Measurements from ENCODE around the gene RPS6KB2.
"Not testable (repeated sequence)": the region's sequence is repeated elsewhere in the genome, so short reads cannot be mapped to it uniquely, and the experiment has no call there.

The RPS6KB2 gene

GRCh38 chr11:67397986-67398660 lies 30.2 kb upstream of the RPS6KB2 start:
- no peak for DNase-seq

- no peak for DNase-seq
Observed at GRCh38 chr11:67398661-67399563, 29.4 kb upstream of the RPS6KB2 start.

DNA sequence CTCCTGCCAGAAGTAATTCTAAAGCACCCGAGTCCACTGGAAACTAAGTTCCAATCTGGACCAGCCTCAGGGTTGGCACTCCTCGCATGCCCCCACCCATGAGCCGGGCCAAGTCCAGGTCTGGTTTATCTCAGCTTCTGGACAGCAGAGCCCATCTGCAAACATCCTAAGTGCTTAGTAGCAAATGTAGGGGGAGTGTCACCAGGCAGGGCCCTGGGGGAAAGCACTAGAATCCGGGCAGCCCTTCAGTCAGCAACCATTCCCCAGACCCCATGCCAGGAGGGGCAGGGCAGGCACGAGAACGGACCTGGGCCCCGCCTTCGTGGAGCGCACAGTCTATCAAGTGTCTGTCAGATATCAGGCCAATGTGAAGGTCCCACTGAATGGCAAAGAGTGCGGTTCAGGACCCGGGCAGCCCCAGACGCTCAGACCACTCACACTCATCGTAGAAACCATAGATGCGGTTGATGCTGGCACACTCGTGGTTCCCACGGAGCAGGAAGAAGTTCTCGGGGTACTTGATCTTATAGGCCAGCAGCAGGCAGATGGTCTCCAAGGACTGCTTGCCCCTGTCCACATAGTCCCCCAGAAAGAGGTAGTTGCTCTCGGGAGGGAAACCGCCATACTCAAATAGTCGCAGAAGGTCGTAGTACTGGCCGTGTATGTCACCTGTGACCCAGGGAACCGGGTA lies 27.9 kb upstream of the RPS6KB2 start:
- DNase-seq: no peak

DNA sequence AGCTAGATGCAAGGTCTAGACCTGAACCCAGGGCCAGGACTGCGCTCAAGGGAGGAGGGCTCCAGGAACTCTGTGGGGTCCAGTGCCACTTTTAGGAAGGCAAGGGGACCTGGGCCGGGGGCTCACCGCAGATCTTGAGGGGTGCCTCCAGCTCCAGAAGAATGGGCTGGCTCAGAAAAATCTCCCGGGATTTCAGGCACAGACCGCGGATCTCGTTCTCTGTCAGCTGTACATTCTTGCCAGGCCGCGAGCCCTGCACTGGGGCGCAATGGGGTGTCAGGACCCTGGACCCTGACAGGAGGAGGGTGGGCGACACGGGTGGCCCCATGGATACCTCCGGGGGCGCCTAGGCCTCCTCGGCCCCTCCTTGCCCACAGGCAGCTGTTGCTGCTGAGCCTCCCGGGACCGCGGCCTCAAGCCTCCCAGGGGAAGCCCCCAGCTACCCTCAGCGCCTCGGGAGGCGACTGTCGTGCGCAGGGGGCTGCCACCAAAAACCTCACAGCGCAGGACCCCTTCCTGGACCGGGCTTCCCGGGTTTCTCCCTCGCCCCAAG lies 27.3 kb upstream of the RPS6KB2 start:
- DNase-seq: no peak

DNA sequence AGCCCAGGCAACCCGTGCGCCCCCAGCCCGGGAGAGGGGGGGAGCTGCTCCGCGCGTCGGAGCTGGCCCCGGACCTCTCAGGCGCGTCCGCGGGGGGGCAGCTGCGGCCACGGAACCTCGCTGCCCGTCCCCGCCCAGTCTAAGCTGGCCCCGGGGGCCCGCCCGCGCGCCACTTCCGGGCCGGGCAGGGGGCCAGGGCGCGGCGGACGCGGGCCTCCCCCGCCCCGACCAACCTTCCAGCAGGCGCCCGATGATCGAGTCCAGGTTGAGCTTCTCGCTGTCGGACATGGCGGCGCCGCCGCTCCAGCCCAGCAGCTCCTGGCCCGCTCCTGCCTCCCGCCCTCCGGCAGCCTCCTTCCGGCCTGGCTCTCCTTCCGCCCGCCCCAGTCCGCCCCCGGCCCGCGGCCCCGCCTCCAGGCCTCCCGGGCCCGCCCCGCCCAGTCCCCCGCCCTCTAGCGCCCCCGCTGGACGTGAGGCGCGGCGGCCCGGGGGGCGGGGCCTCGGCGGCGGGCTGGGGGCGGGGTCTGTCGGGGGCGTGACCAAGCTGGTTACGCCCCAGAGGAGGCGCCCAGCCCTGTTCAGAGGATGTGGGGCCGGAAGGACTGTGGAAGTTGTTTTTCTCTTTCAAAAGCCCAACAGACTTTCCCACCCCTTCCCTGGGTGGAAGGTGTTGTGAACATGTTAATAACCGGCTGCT lies 26.7 kb upstream of the RPS6KB2 start, which contains the start of gene PPP1CA:
TSS of gene PPP1CA (minus strand) at position 364 of the 697 bp plus-strand sequence. CDS start at position 288, 76 bp downstream.
- DNase-seq: peak; percentile 86 to 94 (median 88)

DNA sequence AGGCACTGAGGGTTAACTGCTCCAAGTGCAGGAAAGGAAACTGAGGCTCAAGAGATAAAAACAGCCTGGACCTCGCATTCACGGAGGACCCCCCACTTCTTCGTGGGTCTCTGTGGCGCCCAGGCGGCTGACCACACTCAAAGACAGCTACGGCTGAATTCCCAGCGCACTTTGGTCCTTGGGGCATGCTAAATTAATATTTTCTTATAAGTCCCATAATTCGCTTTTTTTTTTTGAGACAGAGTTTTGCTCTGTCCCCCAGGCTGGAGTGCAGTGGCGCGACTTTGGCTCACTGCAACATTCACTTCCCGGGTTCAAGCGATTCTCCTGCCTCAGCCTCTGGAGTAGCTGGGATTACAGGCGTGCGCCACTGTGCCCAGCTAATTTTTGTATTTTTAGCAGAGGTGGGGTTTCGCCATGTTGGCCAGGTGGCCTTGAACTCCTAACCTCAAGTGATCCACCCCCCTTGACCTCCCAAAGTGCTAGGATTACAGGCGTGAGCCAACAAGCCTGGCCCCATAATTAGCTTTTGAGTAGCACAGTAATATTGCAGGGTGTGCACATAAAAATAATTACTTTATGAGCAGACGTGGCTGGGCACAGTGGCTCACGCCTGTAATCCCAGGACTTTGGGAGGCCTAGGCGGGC lies 26.0 kb upstream of the RPS6KB2 start:
- DNase-seq: not testable (repeated sequence)

DNA sequence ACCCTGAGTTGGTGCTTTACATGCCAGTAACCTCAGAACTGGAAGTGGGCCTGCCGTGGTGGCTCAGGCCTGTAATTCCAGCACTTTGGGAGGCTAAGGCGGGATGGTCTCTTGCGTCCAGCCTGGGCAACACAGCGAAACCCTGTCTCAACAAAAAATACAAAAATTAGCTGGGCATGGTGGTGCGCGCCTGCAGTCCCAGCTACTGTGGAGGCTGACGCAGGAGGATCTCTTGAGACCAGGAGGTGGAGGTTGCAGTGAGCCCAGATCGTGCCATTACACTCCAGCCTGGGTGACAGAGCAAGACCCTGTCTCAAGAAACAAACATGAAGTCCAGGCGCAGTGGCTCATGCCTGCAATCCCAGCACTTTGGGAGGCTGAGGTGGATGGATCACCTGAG lies 25.2 kb upstream of the RPS6KB2 start:
- DNase-seq: not testable (repeated sequence)

- peak in 1 of 5 donors; percentile 72 for DNase-seq
Observed at GRCh38 chr11:67404515-67405195, 23.6 kb upstream of the RPS6KB2 start.

DNA sequence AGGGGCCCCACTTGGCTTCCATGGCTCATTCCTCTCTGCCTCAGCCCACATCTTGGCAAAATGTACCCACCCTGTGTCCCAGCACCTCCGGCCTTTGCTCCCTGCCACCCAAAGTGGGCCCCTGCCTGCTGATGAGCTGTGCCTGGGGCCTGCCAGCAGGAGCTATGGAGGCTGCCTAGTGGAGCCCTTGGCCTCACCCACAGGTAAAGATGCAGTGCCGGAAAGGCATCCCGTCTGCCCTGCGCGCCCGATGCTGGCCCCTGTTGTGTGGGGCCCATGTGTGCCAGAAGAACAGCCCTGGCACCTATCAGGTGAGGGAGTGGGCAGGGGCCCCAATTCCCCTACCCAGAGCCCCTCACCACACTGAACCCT lies 23.1 kb upstream of the RPS6KB2 start:
- peak in 1 of 5 donors; percentile 44 for DNase-seq

DNA sequence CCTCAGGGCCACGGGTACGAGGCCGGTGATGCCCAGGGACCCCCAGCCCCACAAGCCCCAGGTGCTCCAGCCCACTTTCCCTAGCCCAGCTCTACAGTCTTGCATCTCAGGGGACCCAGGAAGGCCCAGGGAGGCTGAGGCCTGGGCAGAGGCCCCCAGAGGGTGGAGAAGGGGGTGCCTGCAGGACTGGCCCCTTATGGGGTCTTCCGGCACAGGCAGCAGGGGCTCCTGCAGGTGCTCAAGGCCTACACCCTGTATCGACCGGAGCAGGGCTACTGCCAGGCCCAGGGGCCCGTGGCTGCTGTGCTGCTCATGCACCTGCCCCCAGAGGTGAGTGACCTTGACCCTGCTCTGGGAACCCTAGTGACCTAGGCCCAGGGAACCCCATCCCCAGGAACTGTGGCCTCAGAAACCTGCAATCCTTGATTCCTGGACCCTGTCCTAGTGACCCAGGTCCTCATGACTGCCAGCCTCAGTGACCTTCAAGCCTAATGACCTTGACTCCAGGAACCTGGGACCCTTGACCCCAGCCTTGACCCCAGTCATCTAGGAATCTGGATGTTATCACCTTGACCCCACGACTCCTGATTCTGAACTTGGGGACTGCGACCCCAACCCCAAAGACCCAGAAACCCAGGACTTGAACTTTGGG lies 22.5 kb upstream of the RPS6KB2 start:
- no peak for DNase-seq

DNA sequence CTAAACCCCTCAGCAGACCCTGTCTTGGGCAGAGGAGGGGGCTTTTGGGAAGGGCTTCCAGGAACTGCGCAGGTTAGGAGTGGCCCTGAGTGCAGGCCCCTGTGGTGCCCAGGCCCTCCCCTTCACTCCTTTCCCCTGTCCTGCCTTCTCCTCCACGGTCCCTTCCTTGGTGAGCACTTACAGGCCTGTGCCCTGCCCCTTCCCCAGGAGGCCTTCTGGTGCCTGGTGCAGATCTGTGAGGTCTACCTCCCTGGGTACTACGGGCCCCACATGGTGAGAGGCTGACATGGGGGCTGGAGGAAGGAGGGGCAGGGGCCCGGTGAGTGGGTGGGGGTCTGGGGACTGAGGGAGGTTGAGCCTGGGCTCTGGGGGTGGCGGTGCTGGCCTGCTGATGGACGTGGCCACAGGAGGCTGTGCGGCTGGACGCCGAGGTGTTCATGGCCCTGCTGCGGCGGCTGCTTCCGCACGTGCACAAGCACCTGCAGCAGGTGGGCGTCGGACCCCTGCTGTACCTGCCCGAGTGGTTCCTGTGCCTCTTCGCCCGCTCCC lies 21.8 kb upstream of the RPS6KB2 start:
- no peak for DNase-seq

- peak in 1 of 5 donors; percentile 39 for DNase-seq
Observed at GRCh38 chr11:67406969-67407687, 21.2 kb upstream of the RPS6KB2 start.

DNA sequence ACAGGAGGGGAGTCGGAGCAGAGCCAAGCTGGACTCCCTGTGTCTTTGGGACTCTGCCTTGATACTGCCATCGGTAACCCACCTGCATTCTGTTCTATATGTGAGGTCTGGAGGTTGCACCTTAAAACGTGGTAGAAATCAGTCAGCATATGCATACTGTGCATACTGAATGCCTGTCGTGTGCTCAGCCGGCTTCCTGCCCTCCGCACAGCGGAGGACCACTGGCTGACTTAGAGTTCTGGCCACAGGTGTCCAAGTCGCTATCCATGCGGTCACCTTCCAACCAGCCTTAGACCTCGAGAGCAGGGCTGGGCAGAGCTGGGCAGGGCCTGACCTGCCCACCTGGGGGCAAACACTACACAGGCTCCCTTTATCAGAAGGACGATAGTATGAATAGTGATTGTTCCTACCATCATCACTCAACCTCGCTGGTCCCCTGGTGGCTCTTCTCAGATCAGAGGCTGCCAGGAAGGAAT lies 20.6 kb upstream of the RPS6KB2 start:
- DNase-seq: peak in 1 of 5 donors; percentile 47

- DNase-seq: peak in 1 of 5 donors; percentile 52
Observed at GRCh38 chr11:67408437-67409200, 19.7 kb upstream of the RPS6KB2 start.

- DNase-seq: peak; percentile 48 to 92 (median 57)
Observed at GRCh38 chr11:67409261-67409666, 19.0 kb upstream of the RPS6KB2 start.

DNA sequence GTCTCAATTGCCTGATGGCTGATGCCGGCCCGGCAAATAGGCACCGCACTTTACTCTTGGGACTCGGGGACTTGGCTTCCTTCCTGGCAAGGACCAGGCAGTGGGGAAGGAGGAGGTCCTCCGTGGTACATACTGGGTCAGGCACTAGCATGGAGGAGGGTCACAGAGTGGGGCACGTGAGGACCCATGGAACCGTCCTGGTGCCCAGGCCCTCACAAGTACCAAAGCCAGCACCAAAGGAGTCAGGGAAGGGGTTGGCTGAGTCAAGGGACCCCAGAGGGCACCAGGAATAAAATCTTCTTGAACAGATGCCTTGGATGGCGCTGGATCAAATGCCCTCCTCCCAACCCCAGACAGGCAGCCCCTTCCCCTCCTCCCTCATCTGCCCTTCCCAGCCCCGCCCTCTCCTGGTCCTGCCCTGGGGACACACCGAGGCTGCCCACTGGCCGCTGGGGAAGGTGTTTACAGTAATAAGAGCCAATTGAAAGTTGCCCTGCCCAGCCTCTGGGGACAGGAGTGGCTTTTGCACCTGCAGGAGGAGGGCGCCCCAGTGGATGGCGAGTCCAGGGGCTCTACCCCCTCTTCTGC lies 18.4 kb upstream of the RPS6KB2 start:
- DNase-seq: no peak

- DNase-seq: no peak
Observed at GRCh38 chr11:67410369-67410831, 17.9 kb upstream of the RPS6KB2 start.
